Panc1 (cell line): ENCODE results near the gene RPS18. TPM values are rescaled to one million over a fixed set of nuclear protein-coding genes. Genes with fewer than 3 reads are reported as not detected.

ENCODE experiments used
- ATAC-seq: fragments of 200-7000 bp; cut with Tn5 transposase; 2 replicates; pipeline ENCODE4 v1.9.1; 2020; ENCODE audit warnings: mild to moderate bottlenecking, moderate library complexity
- BruUV-seq: library from RNA; stranded (reverse); fragments of 400-500 nt; replicated peaks from 2 replicates; lab custom pipeline; 2021; lab: Mats Ljungman, UMichigan
- CTCF ChIA-PET: fragments of 300-600 bp; sonication (Branson Sonifier 250); formaldehyde crosslinking; loops from one replicate; lab custom pipeline; 2022; ENCODE audit warnings: antibody characterized with exemption; lab: Charles Lee
- POLR2A ChIA-PET: fragments of 300-600 bp; sonication (Branson Sonifier 250); formaldehyde crosslinking; loops from one replicate; lab custom pipeline; 2022; ENCODE audit warnings: antibody characterized with exemption; lab: Charles Lee
- DNase-seq: peaks from one replicate; pipeline ENCODE4 v3.0.0-alpha.2; 2010; ENCODE audit warnings: low read depth, low spot score
- H3K27ac ChIP-seq: 2 replicates; pipeline ENCODE4 v1.5.1; 2011; ENCODE audit warnings: mild to moderate bottlenecking, low read length, inconsistent platforms
- H3K27me3 ChIP-seq: fragments of 200-500 bp; sonication (Bioruptor generic); 2 replicates; pipeline ENCODE4 v1.6.0; 2014; ENCODE audit warnings: low read length, inconsistent platforms; ENCODE audit not compliant: control insufficient read depth, insufficient read depth
- H3K36me3 ChIP-seq: fragments of 200-500 bp; sonication (Bioruptor generic); 2 replicates; pipeline ENCODE4 v1.5.1; 2014; ENCODE audit warnings: inconsistent platforms, mild to moderate bottlenecking, low read length, moderate library complexity; ENCODE audit not compliant: control insufficient read depth, insufficient read depth
- H3K4me1 ChIP-seq: 2 replicates; pipeline ENCODE4 v1.5.1; 2011; ENCODE audit warnings: inconsistent platforms, mild to moderate bottlenecking, low read length, moderate library complexity; ENCODE audit not compliant: control insufficient read depth, insufficient read depth
- H3K4me3 ChIP-seq, 2 experiments: 2 replicates each; pipeline ENCODE4 v1.5.1; 2011 to 2012; ENCODE audit warnings: low read depth in 2 of 2, low read length in 2 of 2, mild to moderate bottlenecking in 2 of 2, inconsistent platforms in 1 of 2, moderate library complexity in 1 of 2
- H3K9me3 ChIP-seq: fragments of 200-500 bp; sonication (Bioruptor generic); 2 replicates; pipeline ENCODE4 v1.5.1; 2014; ENCODE audit warnings: low read depth, mild to moderate bottlenecking, inconsistent platforms, low read length, moderate library complexity; ENCODE audit not compliant: control insufficient read depth, insufficient read depth
- CTCF ChIP-seq: fragments of 450-650 bp; IDR thresholded peaks from 2 replicates; pipeline ENCODE4 v1.5.1; 2017; ENCODE audit warnings: mild to moderate bottlenecking
- POLR2AphosphoS5 ChIP-seq: IDR thresholded peaks from 2 replicates; pipeline ENCODE4 v1.6.1; 2012; ENCODE audit warnings: mild to moderate bottlenecking, low read depth, low read length, moderate library complexity
- REST ChIP-seq, 2 experiments: IDR thresholded peaks; 2 replicates each; pipeline ENCODE4 v1.6.1; 2011 to 2012; ENCODE audit warnings: low read depth in 2 of 2, control low read depth in 1 of 2, low read length in 1 of 2, mild to moderate bottlenecking in 1 of 2, moderate library complexity in 1 of 2; ENCODE audit not compliant: insufficient read depth in 1 of 2
- SIN3A ChIP-seq: IDR thresholded peaks from 2 replicates; pipeline ENCODE4 v1.6.1; 2012; ENCODE audit warnings: low read depth, mild to moderate bottlenecking, low read length, moderate library complexity, borderline replicate concordance; ENCODE audit not compliant: insufficient read depth
- TCF7L2 ChIP-seq: IDR thresholded peaks from 2 replicates; pipeline ENCODE4 v1.6.1; 2011; ENCODE audit warnings: mild to moderate bottlenecking, low read depth, low read length, inconsistent platforms
- in situ Hi-C: cut with HindIII; loops from 2 replicates; pipeline ENCODE4 v1.10.0; 2016; ENCODE audit warnings: low sequenced_read_pairs, low pct_unique_long_range_greater_than_20kb
- intact Hi-C: fragments of 100-400 bp; cut with micrococcal nuclease; formaldehyde crosslinking; loops from one replicate; pipeline ENCODE4 v1.10.0; 2022; ENCODE audit not compliant: unreplicated experiment
- total RNA-seq: library from RNA; stranded (reverse); gene quantifications from one replicate; pipeline ENCODE4 v1.2.1, GENCODE V29; 2021; ENCODE audit not compliant: unreplicated experiment

RPS18 gene
- total RNA-seq, 1 experiment from 2014 or later: 1,987 TPM

GRCh38 chr6:33290459-33290858 is 18.6 kb downstream of the RPS18 start:
- H3K4me1 ChIP-seq: peaks cover 19% of the 10 kb centered on the region
- peaks cover 10% of the 10 kb centered on the region for H3K36me3 ChIP-seq
- H3K9me3 ChIP-seq: no peaks in the 10 kb centered on the region
- DNase-seq: no peak
- peak overlapping the region; percentile 95 for H3K27ac ChIP-seq
- intact Hi-C loops (no loop called here), in situ Hi-C loops (no loop called here)
- H3K27me3 ChIP-seq: no peaks in the 10 kb centered on the region
- ATAC-seq: no peak
- no TSS peak for BruUV-seq
- CTCF ChIA-PET: no interaction called here
- POLR2A ChIA-PET: no interaction called here
- peak overlapping the region; percentile 91 to 97 for H3K4me3 ChIP-seq
- TF ChIP-seq POLR2AphosphoS5 (0 out of 2 replicates have a peak, but pooled peaks have one; percentile 23), REST (IDR thresholded peaks at IDR 0.05; ENCODE audit: insufficient read depth in 1 of 2, low read depth in 2 of 2, low read length in 1 of 2) (no peak), SIN3A (no peak), CTCF (no peak)

- Histone ChIP-seq H3K27ac (no peak overlapping the region), H3K27me3 (no peaks in the 10 kb centered on the region), H3K4me3 (no peak overlapping the region), H3K36me3 (peaks cover 2% of the 10 kb centered on the region; the same call in 1 of the 2 replicates), H3K4me1 (peaks cover 21% of the 10 kb centered on the region), H3K9me3 (no peaks in the 10 kb centered on the region)
- in situ Hi-C loops (no loop called here), intact Hi-C loops (no loop called here)
- POLR2A ChIA-PET: no interaction called here
- CTCF ChIA-PET: interaction anchor here (1.5 kb wide), 1 partner anchor 16 kb away, joined by 5 read pairs; no protein-coding TSS in a partner anchor
- DNase-seq: no peak
- no peak for ATAC-seq
- no TSS peak for BruUV-seq
- TF ChIP-seq TCF7L2 (no peak), POLR2AphosphoS5 (no peak), SIN3A (no peak), REST (IDR thresholded peaks at IDR 0.05; ENCODE audit: insufficient read depth in 1 of 2, low read depth in 2 of 2, low read length in 1 of 2) (no peak), CTCF (no peak)
Measured at GRCh38 chr6:33292996-33293682, 21.3 kb downstream of the RPS18 start.
